GM18868 (cell line): Measurements from ENCODE around the gene CTR9.
A peak's percentile ranks its signal among the peaks of the same experiment; 100 is the strongest.

ENCODE experiments used
- ATAC-seq: cut with Tn5 transposase; IDR thresholded peaks from one replicate; pipeline ENCODE4 v1.9.1; 2021; ENCODE audit warnings: mild to moderate bottlenecking, moderate library complexity; ENCODE audit not compliant: unreplicated experiment

The CTR9 gene

DNA sequence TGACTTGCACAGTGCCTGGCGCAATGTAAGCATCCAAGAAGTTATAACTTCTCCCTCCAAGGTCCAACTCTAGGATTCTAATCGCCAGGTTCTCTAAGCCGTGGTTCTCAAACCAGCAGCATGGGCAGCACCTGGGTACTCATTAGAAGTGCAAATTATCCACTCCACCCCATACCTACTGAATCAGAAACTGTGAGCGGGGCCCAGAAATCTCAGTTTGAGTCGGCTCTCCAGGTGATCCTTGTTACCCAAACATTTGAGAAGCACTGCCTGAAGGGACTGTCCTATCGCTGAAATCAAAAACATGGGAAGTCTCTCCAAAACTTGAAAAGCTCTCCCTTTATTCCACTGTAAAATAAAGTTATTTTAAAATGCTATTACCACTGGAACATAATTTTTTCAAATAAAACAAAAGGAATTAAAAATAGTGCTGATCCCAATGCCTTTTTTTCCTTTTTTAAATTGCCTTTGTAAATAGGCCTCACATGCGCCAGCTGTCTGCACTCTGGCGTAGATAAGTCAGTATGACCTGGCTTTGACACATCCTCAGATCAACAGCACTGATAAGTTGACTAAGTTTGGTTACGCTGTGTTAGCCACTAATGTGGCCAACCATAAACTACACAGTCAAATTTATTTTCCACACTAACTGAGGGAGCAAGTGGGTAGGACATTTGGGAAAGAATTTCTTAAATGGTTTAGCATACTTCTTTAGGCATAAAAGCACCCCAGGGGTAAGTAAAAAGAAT, 8.4 kb upstream of the CTR9 start:
- peak; percentile 70 for ATAC-seq

DNA sequence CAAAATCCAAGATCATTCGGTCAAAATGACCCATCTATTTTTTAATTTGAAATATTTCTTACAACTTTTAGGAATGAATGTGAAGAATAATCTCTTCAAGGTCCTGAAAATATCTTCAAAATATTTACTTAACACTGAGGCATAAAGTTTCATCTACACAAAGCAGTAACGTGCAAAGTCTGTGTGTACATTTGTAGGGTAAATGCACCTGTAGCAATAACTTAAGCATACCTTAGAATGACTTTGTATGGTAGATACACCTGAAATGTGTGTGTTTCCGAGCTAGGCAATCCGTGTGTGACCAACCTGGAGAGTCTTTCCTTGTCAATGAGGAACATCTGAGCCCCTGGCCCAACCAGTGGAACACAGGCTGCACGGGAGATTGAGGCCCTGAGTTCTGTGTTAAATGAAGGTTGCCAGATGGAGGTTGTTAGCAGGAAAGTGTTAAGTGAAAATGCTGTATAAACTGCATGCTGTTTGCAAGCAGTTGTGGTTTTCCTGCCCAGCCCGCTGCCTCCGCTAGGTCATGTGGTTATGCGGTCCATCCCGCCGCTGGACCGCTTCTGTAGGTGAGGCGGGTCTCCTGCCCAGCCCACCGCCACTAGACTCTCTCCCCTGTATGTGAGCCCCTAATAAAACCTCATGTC, 7.6 kb upstream of the CTR9 start:
- ATAC-seq, result no peak

DNA sequence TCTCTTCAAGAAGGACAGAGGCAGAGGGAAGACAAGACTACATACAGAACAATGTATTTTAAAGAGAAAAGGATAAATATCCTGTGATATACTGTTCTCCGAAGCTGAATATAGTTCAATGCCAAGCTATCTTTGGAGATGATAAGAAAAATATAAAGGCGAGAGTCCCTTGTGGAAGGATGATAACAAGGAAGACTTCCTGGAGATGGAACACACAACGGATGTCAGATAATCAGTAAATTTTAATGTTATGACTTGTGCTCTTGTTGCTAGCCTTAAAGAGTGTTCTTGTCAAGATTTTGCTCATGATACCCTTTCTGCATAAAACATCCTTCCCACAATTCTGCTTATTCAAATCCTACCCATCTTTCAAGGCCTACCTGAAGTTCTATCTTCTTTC, 6.8 kb upstream of the CTR9 start:
- no peak for ATAC-seq

DNA sequence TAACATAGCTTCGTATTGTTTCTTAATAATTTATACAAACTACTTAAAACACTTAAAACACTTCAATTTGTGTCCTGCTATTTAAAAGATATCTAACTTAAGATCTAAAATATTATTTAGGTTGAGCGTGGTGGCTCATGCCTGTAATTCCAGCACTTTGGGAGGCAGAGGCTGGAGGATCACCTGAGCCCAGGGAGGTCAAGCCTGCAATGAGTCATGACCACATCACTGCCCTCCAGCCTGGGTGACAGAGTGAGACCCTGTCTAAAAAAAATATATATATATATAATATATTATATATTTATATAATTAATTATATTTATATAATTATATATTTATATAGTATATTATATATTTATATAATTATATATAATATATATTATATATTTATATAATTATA, 4.2 kb upstream of the CTR9 start:
- ATAC-seq, result no peak

DNA sequence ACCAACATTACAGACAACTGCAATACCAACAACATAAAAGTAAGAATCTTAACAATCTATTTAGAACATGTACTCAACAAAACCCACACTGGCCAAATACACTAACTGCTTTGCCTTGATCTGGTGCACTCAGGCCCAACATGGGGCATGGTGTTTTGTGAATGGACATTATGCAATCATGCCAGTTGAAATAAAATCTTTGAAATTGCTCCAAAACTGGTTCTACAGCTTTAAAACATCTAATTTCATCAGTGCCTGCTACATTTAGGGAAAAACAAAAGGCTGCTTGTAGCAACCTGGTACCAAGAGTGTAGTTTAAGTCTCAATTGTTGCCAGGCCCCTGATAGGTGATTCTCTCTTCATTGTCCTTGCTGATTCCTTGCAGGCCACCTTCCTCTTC, 3.3 kb upstream of the CTR9 start:
- ATAC-seq, result no peak

DNA sequence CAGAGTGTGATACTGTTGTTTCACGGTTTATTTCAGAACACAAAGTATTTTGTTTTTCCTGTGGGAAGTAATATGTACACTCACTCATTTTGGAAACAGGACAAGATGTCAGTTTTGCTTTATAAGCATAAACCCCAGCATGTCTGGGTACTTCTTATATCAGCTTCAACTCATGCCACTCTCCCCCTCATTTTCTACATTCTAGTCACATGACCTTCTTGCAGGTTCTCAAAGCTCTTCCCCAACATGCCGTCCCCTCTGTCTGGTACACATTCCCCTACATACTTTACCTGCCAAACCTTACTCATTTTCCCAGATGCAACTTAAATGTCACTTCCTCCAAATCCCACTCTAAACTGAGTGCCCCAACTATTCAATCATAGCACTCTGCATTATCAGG, 1.6 kb upstream of the CTR9 start:
- ATAC-seq, result no peak

DNA sequence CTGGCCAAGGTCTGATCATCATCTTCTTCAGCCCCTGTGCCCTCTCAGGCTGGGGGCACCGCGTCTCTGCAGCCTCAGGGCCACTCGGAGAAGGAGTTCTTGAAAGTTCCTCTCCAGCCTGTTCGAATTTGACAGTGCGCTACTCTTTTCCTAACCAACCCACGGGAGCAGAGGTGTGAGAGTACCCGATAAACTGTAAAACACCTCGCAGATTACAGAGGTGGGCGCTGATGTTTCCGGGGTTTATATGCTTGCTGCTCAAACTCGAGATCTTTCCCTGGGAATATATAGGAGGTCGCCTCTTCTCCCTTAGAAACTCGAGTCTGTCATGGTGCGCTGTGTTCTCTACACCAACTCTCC, 515 bp downstream of the CTR9 start:
- peak; percentile 26 for ATAC-seq

DNA sequence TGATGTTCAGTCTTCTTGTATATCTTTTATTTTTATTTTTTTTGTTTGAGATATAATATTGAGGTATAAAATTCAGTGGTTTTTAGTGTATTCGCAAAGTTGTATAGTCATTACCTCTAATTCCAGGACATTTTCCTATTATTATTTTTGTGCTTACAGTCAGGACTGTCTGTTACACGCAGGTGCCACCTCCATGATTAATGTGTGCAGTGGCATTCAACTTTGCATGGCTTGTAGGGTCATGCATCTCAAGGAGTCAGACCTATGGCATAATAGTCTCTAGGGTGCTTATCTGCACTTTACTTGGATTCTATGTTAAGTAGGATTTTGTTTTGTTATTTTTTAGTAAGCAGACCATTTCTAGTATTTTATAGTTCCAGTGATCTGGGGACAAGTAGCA, 1.0 kb downstream of the CTR9 start:
- no peak for ATAC-seq

DNA sequence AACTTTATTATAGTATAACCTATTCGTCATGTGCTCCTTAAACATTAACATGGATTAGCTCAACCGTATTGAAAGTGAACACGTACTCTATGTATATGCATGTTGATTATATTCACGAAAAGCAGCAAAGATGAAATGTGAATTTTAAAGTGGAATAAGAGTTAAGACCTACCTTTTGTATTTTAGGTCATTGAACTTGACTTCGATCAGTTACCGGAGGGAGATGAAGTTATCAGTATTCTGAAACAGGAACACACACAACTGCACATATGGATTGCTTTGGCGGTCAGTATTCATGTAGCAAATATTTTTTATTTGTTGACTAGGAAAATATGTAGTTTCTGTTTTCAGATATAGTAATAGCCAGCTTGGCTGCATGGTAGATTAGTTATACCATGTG, 1.4 kb downstream of the CTR9 start:
- no peak for ATAC-seq

DNA sequence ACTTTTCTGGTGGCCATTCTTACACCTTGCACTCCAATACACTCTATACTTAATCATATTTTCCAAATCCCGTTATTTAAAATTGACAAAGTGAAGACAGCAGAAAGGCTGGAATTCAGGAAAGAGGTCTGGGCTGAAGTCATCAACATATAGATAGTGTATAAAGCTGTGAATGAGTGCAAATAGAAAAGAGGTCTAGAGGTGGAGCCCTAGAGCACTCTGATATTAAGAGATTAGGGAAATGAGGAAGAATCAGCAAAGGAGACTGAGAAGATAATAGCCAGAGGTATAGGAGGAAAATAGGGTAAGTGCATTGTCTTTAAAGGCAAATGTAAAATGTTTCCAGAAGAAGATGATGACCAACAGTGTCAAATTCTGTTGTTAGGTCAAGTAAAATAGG, 7.9 kb downstream of the CTR9 start:
- no peak for ATAC-seq

DNA sequence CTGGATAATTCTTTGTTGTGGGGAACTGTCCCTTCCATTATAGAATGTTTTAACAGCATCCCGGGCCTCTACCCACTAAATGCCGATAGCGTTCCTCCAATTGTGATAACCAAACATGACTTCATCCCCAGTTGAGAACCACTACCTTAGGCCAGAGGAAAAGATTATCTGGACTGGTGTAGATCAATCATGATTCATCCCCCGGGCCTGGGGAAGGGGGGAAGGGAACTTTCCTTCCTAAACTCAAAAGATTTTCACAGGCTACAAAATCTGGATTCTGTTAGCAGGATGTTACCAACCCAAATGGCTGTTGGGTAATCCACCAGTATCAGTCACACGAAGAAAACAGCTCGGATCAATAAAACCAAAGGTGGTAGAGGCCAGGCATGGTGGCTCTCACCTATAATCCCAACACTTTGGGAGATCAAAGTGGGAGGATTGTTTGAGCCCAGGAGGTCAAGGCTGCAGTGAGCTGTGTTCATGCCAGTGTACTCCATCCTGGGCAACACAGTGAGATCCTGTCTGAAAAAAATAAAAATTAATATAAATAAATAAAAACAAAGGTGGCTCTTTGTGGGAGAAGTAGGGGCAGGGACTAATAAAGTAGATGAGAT, 10.1 kb downstream of the CTR9 start:
- no peak for ATAC-seq

DNA sequence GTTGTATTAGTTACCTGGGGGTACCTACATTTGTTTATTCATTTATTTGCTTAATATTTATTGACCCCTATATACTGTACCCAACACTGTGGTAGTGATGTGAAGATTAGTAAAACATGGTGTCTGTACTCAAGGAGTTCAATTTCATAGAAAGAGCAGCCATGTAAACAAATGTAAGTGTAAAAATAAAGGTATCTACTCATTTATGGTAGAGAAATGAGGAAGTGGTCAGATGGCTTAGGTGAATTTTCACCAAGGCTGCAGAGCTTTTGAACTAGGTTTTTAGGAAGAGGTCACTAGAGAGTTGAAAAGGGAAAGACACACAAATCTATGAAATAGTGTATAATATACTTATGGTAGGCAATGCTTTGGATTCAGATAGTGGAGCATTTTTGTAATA, 11.1 kb downstream of the CTR9 start:
- ATAC-seq, result peak; percentile 88

DNA sequence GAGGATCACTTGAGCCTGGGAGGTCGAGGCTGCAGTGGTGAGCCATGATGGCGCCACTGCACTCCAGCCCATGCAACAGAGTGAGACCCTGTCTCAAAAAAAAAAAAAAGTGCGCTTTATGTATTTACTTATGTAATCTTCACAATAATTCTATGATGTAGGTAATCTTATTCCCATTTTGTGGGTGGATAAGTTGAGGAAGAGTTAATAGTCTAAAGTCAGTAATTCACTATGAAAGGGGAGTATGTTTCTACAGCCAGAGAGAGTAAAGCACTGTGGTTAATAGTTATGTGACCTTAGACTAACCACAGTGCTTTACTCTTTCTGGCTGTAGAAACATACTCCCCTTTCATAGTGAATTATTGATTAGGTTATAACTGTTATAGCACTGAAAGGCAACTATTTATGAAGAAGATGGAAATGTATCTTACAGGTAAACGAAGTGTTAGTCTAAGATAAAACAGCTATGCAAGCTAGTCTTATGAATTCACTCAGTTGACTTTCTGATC, 11.9 kb downstream of the CTR9 start:
- ATAC-seq, result no peak

DNA sequence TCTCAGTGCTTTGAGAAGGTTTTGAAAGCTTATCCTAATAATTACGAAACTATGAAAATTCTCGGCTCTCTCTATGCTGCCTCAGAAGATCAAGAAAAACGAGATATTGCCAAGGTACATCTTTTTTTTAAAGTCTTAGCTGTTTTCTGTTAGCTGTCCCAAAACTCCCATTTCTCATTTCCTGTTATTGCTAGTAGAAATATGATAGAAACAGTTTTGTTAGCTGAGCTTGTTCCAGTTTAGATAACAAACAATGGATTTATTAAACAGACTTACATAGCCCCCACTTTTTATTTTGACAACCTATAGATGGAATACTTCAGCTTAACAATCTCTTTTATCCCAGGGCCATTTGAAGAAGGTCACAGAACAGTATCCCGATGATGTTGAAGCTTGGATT, 12.7 kb downstream of the CTR9 start:
- no peak for ATAC-seq

DNA sequence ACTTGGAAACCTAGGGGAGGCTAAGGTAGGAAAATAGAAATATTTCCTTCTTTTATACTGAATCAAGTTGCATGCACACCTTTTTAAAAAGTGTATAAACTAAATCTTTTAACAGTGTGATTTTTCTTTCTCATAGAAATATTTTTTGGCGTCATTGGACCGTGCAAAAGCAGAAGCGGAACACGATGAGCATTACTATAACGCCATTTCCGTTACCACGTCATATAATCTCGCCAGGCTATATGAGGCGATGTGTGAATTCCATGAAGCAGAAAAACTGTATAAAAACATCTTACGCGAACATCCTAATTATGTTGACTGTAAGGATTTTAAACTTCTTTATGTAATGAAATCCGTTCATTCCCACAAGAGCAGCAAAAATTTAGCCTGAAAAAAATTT, 13.4 kb downstream of the CTR9 start:
- no peak for ATAC-seq

DNA sequence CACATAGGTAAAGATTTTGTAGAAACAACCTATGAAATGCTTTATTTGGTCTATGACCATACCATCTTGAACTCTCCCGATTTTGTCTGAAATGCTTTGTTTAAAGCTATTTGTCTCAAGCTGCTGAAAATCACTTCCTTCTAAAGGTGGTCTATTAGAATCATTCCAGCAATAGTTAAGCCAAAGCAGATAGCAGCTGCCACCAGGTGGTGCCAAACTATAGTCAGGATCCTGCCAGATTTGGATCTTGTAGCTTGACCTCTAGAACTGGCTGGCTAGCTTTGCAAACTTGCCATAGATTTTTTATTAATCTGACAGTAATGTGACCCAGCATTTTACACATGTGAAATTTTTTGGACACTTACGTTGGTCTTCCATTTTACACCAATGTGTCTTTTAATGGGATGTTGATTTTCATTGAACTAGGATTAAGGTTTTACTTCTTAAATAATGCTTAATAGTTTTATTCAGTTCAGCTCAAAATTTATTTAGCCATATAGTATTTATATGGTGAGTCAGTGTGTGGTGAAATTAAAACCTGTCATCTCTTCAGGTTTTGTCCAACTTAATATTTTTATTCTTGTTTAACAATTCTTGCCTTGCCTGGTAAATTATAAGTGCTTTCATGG, 19.7 kb downstream of the CTR9 start:
- ATAC-seq, result no peak

DNA sequence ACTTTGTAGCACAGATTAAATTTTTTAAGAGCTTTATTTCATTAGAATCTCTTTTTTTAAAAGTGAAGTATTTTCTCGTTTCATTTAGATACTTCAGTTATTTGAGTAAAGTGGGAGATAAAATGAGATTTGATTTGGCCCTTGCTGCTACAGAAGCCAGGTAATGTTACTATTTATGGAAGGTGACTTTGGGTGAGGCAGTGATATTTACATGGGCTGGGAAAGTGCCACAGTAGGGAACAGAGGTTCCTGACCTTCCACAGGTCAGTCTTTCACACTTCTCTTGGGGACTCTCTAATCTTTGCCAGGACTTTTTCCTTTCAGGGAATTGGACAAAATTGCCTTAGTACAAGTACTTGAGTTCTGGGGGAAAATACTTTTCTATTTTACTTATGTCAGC, 20.4 kb downstream of the CTR9 start:
- ATAC-seq, result no peak

DNA sequence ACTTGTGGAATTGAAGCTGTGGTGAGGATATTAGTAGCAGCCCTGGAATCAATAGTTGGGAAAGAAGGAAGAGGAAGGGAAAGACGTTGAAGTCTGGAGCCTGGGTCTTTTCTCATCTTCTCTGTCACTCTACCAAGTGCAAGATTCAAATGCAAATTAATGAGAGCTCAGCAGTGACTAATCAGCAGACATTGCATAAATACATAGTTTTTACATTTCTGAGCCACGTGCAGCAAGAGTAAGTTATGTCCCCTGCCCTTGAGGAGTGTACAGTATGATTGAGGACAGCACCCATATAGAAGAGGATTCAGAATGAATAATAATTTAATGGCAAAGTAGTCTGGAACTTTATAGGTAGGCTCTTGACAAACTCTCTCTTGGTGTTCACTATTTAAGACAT, 23.8 kb downstream of the CTR9 start:
- ATAC-seq, result no peak

DNA sequence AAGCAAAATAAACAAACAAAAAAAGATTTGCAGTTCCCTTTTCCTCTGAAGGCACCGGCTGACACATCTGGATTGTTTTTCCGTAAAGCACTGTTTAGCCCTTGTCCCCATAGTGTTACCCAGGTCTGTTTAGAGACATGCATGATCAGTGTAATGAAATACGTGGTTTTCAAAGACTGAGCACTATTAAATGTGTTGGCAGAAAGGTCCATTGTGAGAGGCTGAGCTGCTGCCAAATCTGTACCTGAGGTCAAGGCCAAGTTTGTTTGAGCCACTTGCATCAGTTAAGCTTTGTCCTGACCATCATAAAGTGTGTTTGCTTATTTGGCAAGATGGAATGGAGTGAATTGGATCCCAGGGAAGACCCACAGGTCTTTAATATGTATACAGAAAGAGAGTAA, 26.3 kb downstream of the CTR9 start:
- no peak for ATAC-seq

DNA sequence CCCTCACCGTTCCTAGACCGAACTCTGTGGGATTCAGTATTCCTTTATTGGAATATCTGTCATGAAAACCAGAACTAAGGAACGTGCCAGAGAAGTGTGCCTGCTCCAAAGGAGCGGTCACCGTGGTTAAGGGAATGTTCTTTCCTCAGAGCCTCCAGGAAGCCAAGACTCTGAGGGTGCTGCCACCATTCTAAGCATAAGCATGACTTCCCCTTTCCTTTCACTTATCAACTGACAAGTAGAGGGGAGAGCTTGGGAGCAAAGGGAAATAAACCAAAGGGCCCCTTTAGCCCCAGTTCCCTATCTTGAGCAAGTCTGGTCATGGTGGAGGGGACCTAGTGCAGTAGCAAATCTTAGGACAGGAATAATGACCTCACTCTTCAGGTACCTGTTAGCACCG, 26.8 kb downstream of the CTR9 start:
- no peak for ATAC-seq

DNA sequence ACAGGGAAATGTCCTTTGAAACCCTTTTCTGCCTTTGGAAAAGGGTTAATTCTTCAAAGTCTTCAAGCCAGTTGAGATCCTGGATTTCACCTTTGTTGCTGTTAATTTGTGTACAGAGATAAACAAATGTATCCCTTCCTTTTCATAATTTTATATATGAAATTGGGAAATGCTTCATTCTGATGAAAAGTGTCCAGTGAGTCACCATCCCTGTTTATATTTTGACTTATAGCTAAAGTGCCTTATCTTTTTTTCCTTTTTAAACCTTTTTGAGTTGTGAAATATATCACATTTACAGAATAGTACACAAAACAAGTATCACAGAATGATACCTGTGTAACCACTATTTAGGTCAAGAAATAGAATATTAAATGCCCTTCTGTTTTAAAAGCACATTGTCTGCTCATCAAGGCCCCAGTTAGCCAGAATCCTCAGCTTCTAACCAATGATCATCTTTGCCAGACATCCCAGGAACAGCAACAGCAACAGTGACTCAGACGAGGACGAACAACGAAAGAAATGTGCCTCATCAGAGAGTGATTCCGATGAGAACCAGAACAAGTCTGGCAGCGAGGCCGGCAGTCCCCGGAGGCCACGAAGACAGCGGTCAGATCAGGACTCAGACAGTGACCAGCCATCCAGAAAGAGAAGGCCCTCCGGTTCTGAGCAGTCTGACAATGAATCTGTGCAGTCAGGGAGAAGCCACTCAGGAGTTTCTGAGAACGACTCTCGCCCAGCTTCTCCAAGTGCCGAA, 27.3 kb downstream of the CTR9 start:
- ATAC-seq, result no peak
